Hepatocyte (in vitro differentiated cells): ENCODE measurements around the gene ZSWIM1. TPM values are rescaled to one million over a fixed set of nuclear protein-coding genes. Genes with fewer than 3 reads are reported as not detected.

ENCODE experiments used
- DNase-seq: peaks from one replicate; pipeline ENCODE4 v3.0.0-alpha.2; 2016; ENCODE audit warnings: low spot score
- H2AFZ ChIP-seq: fragments of 200-600 bp; sonication (generic); 2 replicates; pipeline ENCODE4 v1.6.0; 2016; ENCODE audit warnings: antibody characterized with exemption, mild to moderate bottlenecking
- H3K27ac ChIP-seq: fragments of 200-600 bp; sonication (generic); 2 replicates; pipeline ENCODE4 v1.5.1; 2016; ENCODE audit warnings: mild to moderate bottlenecking
- H3K27me3 ChIP-seq: fragments of 200-600 bp; sonication (generic); 2 replicates; pipeline ENCODE4 v1.6.1; 2016
- H3K36me3 ChIP-seq: fragments of 200-600 bp; sonication (generic); replicated peaks from 2 replicates; pipeline ENCODE4 v1.5.1; 2016; ENCODE audit warnings: low read depth; ENCODE audit not compliant: insufficient read depth
- H3K4me1 ChIP-seq: fragments of 200-600 bp; sonication (generic); 2 replicates; pipeline ENCODE4 v1.5.1; 2016; ENCODE audit warnings: mild to moderate bottlenecking, moderate library complexity; ENCODE audit not compliant: insufficient read depth
- H3K4me2 ChIP-seq: fragments of 200-600 bp; sonication (generic); 2 replicates; pipeline ENCODE4 v1.6.0; 2016
- H3K4me3 ChIP-seq: fragments of 200-600 bp; sonication (generic); 2 replicates; pipeline ENCODE4 v1.5.1; 2016; ENCODE audit warnings: mild to moderate bottlenecking
- H3K79me2 ChIP-seq: fragments of 200-600 bp; sonication (generic); 2 replicates; pipeline ENCODE4 v1.6.0; 2017; ENCODE audit warnings: mild to moderate bottlenecking
- H3K9me2 ChIP-seq: fragments of 200-600 bp; sonication (generic); replicated peaks from 2 replicates; pipeline ENCODE4 v1.6.0; 2017; ENCODE audit warnings: mild to moderate bottlenecking; ENCODE audit not compliant: insufficient read depth
- H3K9me3 ChIP-seq: fragments of 200-600 bp; sonication (generic); 2 replicates; pipeline ENCODE4 v1.5.1; 2016; ENCODE audit warnings: low read depth, mild to moderate bottlenecking
- H4K20me1 ChIP-seq: fragments of 200-600 bp; sonication (generic); 2 replicates; pipeline ENCODE4 v1.6.0; 2016; ENCODE audit warnings: mild to moderate bottlenecking; ENCODE audit not compliant: insufficient read depth, poor library complexity, severe bottlenecking
- CTCF ChIP-seq: fragments of 200-600 bp; sonication (generic); IDR thresholded peaks from 2 replicates; pipeline ENCODE4 v1.5.1; 2016; ENCODE audit warnings: antibody characterized with exemption, mild to moderate bottlenecking; ENCODE audit not compliant: poor library complexity
- EZH2 ChIP-seq: fragments of 200-600 bp; sonication (generic); IDR thresholded peaks from 2 replicates; pipeline ENCODE4 v1.6.1; 2016; ENCODE audit warnings: antibody characterized with exemption, mild to moderate bottlenecking, borderline replicate concordance
- EZH2phosphoT487 ChIP-seq: fragments of 200-600 bp; sonication (generic); IDR thresholded peaks from one replicate; pipeline ENCODE4 v1.6.1; 2018; ENCODE audit warnings: antibody characterized with exemption, mild to moderate bottlenecking, low read depth, moderate library complexity; ENCODE audit not compliant: unreplicated experiment, severe bottlenecking
- WGBS: methylation state at CpG from one replicate; pipeline ENCODE4 v1.1.6; 2016; ENCODE audit warnings: low lambda C conversion rate; ENCODE audit errors: missing lambda C conversion rate; 5-methylcytosine and 5-hydroxymethylcytosine counted together
- polyA plus RNA-seq: library from polyadenylated mRNA; unstranded; fragments of >200 nt; fragmentation: Nextera tagmentation; extraction: Ambion mirVana; gene quantifications from 2 replicates; pipeline ENCODE4 v1.2.1, GENCODE V29; 2016
- total RNA-seq: library from RNA; depleted of rRNA; stranded (reverse); fragments of >200 nt; gene quantifications from 2 replicates; pipeline ENCODE4 v1.2.3, GENCODE V29; 2014

Gene ZSWIM1
- total and polyA plus RNA-seq, 2 experiments from 2014 or later: 5.0 to 6.4 TPM

- DNase-seq: no peak
- no peak overlapping the region for H3K4me3 ChIP-seq
- no peaks in the 10 kb centered on the region for H3K9me2 ChIP-seq
These were observed 21.1 kb upstream of the ZSWIM1 start for GRCh38 chr20:45859916-45860315.

GRCh38 chr20:45860560-45861220 lies 20.3 kb upstream of the ZSWIM1 start:
- H3K79me2 ChIP-seq: peaks cover 46% of the 10 kb centered on the region
- no peaks in the 10 kb centered on the region for H4K20me1 ChIP-seq
- WGBS: 71% methylated on average over 7 of the region's 7 CpGs
- H3K4me2 ChIP-seq: no peak overlapping the region
- H3K4me1 ChIP-seq: peaks cover 19% of the 10 kb centered on the region
- H3K27me3 ChIP-seq: no peaks in the 10 kb centered on the region
- no peaks in the 10 kb centered on the region for H3K9me3 ChIP-seq
- DNase-seq: no peak
- no peak for TF ChIP-seq EZH2phosphoT487
- H3K27ac ChIP-seq: peak overlapping the region; percentile 38
- no peaks in the 10 kb centered on the region for H3K9me2 ChIP-seq
- no peaks in the 10 kb centered on the region for H3K36me3 ChIP-seq
- no peak overlapping the region for H2AFZ ChIP-seq
- H3K4me3 ChIP-seq: no peak overlapping the region

More at GRCh38 chr20:45859916-45860315, 21.1 kb upstream of the ZSWIM1 start:
- 93% methylated on average over 5 of the region's 5 CpGs for WGBS
- TF ChIP-seq EZH2: no peak
- no peak for TF ChIP-seq EZH2phosphoT487
- TF ChIP-seq CTCF: no peak
- no peak overlapping the region for H3K27ac ChIP-seq
- peaks cover 20% of the 10 kb centered on the region for H3K4me1 ChIP-seq
- no peaks in the 10 kb centered on the region for H3K9me3 ChIP-seq
- no peak overlapping the region for H2AFZ ChIP-seq
- peaks cover 50% of the 10 kb centered on the region for H3K79me2 ChIP-seq
- no peaks in the 10 kb centered on the region for H4K20me1 ChIP-seq
- H3K4me2 ChIP-seq: no peak overlapping the region
- no peaks in the 10 kb centered on the region for H3K36me3 ChIP-seq
- no peaks in the 10 kb centered on the region for H3K27me3 ChIP-seq

- H3K4me3 ChIP-seq: no peak overlapping the region
- no peak for TF ChIP-seq CTCF
- TF ChIP-seq EZH2: no peak
- TF ChIP-seq EZH2phosphoT487: no peak
- H3K79me2 ChIP-seq: peaks cover 38% of the 10 kb centered on the region
- H4K20me1 ChIP-seq: no peaks in the 10 kb centered on the region
- no peaks in the 10 kb centered on the region for H3K27me3 ChIP-seq
- WGBS: 84% methylated on average over 7 of the region's 7 CpGs
- no peak overlapping the region for H3K4me2 ChIP-seq
- no peaks in the 10 kb centered on the region for H3K9me2 ChIP-seq
- peak overlapping the region; percentile 38 for H3K27ac ChIP-seq
- H3K36me3 ChIP-seq: no peaks in the 10 kb centered on the region
- peaks cover 12% of the 10 kb centered on the region for H3K4me1 ChIP-seq
- no peak for DNase-seq
- no peak overlapping the region for H2AFZ ChIP-seq
- H3K9me3 ChIP-seq: no peaks in the 10 kb centered on the region
These were observed 19.6 kb upstream of the ZSWIM1 start for GRCh38 chr20:45861221-45862075.
